Panc1 (cell line): ENCODE measurements around the gene ARHGDIB. TPM values are rescaled to one million over a fixed set of nuclear protein-coding genes. Genes with fewer than 3 reads are reported as not detected.

Experiments used
- ATAC-seq: fragments of 200-7000 bp; cut with Tn5 transposase; 2 replicates; pipeline ENCODE4 v1.9.1; 2020; ENCODE audit warnings: mild to moderate bottlenecking, moderate library complexity
- BruUV-seq: library from RNA; stranded (reverse); fragments of 400-500 nt; replicated peaks from 2 replicates; lab custom pipeline; 2021; lab: Mats Ljungman, UMichigan
- CTCF ChIA-PET: fragments of 300-600 bp; sonication (Branson Sonifier 250); formaldehyde crosslinking; loops from one replicate; lab custom pipeline; 2022; ENCODE audit warnings: antibody characterized with exemption; lab: Charles Lee
- POLR2A ChIA-PET: fragments of 300-600 bp; sonication (Branson Sonifier 250); formaldehyde crosslinking; loops from one replicate; lab custom pipeline; 2022; ENCODE audit warnings: antibody characterized with exemption; lab: Charles Lee
- DNase-seq: peaks from one replicate; pipeline ENCODE4 v3.0.0-alpha.2; 2010; ENCODE audit warnings: low read depth, low spot score
- H3K27ac ChIP-seq: 2 replicates; pipeline ENCODE4 v1.5.1; 2011; ENCODE audit warnings: mild to moderate bottlenecking, low read length, inconsistent platforms
- H3K27me3 ChIP-seq: fragments of 200-500 bp; sonication (Bioruptor generic); 2 replicates; pipeline ENCODE4 v1.6.0; 2014; ENCODE audit warnings: low read length, inconsistent platforms; ENCODE audit not compliant: control insufficient read depth, insufficient read depth
- H3K36me3 ChIP-seq: fragments of 200-500 bp; sonication (Bioruptor generic); 2 replicates; pipeline ENCODE4 v1.5.1; 2014; ENCODE audit warnings: inconsistent platforms, mild to moderate bottlenecking, low read length, moderate library complexity; ENCODE audit not compliant: control insufficient read depth, insufficient read depth
- H3K4me1 ChIP-seq: 2 replicates; pipeline ENCODE4 v1.5.1; 2011; ENCODE audit warnings: inconsistent platforms, mild to moderate bottlenecking, low read length, moderate library complexity; ENCODE audit not compliant: control insufficient read depth, insufficient read depth
- H3K4me3 ChIP-seq, 2 experiments: 2 replicates each; pipeline ENCODE4 v1.5.1; 2011 to 2012; ENCODE audit warnings: low read depth in 2 of 2, low read length in 2 of 2, mild to moderate bottlenecking in 2 of 2, inconsistent platforms in 1 of 2, moderate library complexity in 1 of 2
- H3K9me3 ChIP-seq: fragments of 200-500 bp; sonication (Bioruptor generic); 2 replicates; pipeline ENCODE4 v1.5.1; 2014; ENCODE audit warnings: low read depth, mild to moderate bottlenecking, inconsistent platforms, low read length, moderate library complexity; ENCODE audit not compliant: control insufficient read depth, insufficient read depth
- CTCF ChIP-seq: fragments of 450-650 bp; IDR thresholded peaks from 2 replicates; pipeline ENCODE4 v1.5.1; 2017; ENCODE audit warnings: mild to moderate bottlenecking
- POLR2AphosphoS5 ChIP-seq: IDR thresholded peaks from 2 replicates; pipeline ENCODE4 v1.6.1; 2012; ENCODE audit warnings: mild to moderate bottlenecking, low read depth, low read length, moderate library complexity
- REST ChIP-seq, 2 experiments: IDR thresholded peaks; 2 replicates each; pipeline ENCODE4 v1.6.1; 2011 to 2012; ENCODE audit warnings: low read depth in 2 of 2, control low read depth in 1 of 2, low read length in 1 of 2, mild to moderate bottlenecking in 1 of 2, moderate library complexity in 1 of 2; ENCODE audit not compliant: insufficient read depth in 1 of 2
- SIN3A ChIP-seq: IDR thresholded peaks from 2 replicates; pipeline ENCODE4 v1.6.1; 2012; ENCODE audit warnings: low read depth, mild to moderate bottlenecking, low read length, moderate library complexity, borderline replicate concordance; ENCODE audit not compliant: insufficient read depth
- TCF7L2 ChIP-seq: IDR thresholded peaks from 2 replicates; pipeline ENCODE4 v1.6.1; 2011; ENCODE audit warnings: mild to moderate bottlenecking, low read depth, low read length, inconsistent platforms
- in situ Hi-C: cut with HindIII; loops from 2 replicates; pipeline ENCODE4 v1.10.0; 2016; ENCODE audit warnings: low sequenced_read_pairs, low pct_unique_long_range_greater_than_20kb
- intact Hi-C: fragments of 100-400 bp; cut with micrococcal nuclease; formaldehyde crosslinking; loops from one replicate; pipeline ENCODE4 v1.10.0; 2022; ENCODE audit not compliant: unreplicated experiment
- total RNA-seq: library from RNA; stranded (reverse); gene quantifications from one replicate; pipeline ENCODE4 v1.2.1, GENCODE V29; 2021; ENCODE audit not compliant: unreplicated experiment

Gene ARHGDIB
- total RNA-seq, 1 experiment from 2014 or later, result 1.6 TPM

GRCh38 chr12:14959126-14959440 lies 2.3 kb downstream of the ARHGDIB start:
- ATAC-seq (no peak), DNase-seq (no peak)
- H3K36me3 ChIP-seq, result no peaks in the 10 kb centered on the region
- H3K4me1 ChIP-seq, result no peaks in the 10 kb centered on the region
- BruUV-seq, result no TSS peak
- CTCF ChIA-PET, result no interaction called here
- no peak overlapping the region for H3K4me3 ChIP-seq
- H3K9me3 ChIP-seq, result no peaks in the 10 kb centered on the region
- H3K27me3 ChIP-seq, result no peaks in the 10 kb centered on the region
- no peak overlapping the region for H3K27ac ChIP-seq
- intact Hi-C loops, result no loop called here
- in situ Hi-C loops, result no loop called here
- POLR2A ChIA-PET, result no interaction called here
- TF ChIP-seq CTCF (no peak), POLR2AphosphoS5 (no peak), TCF7L2 (no peak), SIN3A (no peak), REST (IDR thresholded peaks at IDR 0.05; ENCODE audit: insufficient read depth in 1 of 2, low read depth in 2 of 2, low read length in 1 of 2) (no peak)

GRCh38 chr12:14958361-14959125 lies 2.9 kb downstream of the ARHGDIB start:
- Histone ChIP-seq H3K27me3 (no peaks in the 10 kb centered on the region), H3K9me3 (no peaks in the 10 kb centered on the region), H3K4me3 (no peak overlapping the region), H3K27ac (no peak overlapping the region), H3K4me1 (no peaks in the 10 kb centered on the region), H3K36me3 (no peaks in the 10 kb centered on the region)
- no TSS peak for BruUV-seq
- no peak for TF ChIP-seq SIN3A
- POLR2A ChIA-PET, result no interaction called here
- CTCF ChIA-PET, result no interaction called here
- DNase-seq (no peak), ATAC-seq (no peak)
- intact Hi-C loops (no loop called here), in situ Hi-C loops (no loop called here)

- Histone ChIP-seq H3K27ac (no peak overlapping the region), H3K4me3 (no peak overlapping the region), H3K36me3 (no peaks in the 10 kb centered on the region), H3K4me1 (no peaks in the 10 kb centered on the region), H3K9me3 (no peaks in the 10 kb centered on the region), H3K27me3 (no peaks in the 10 kb centered on the region)
- in situ Hi-C loops, result no loop called here
- ChIA-PET POLR2A (no interaction called here), CTCF (no interaction called here)
- ATAC-seq (no peak), DNase-seq (no peak)
- TF ChIP-seq POLR2AphosphoS5, result no peak
- no peak for TF ChIP-seq SIN3A
- TF ChIP-seq CTCF, result no peak
- TF ChIP-seq REST (IDR thresholded peaks at IDR 0.05; ENCODE audit: insufficient read depth in 1 of 2, low read depth in 2 of 2, low read length in 1 of 2), result no peak
- TF ChIP-seq TCF7L2, result no peak
- no TSS peak for BruUV-seq
- intact Hi-C loops, result no loop called here
These were observed 3.7 kb downstream of the ARHGDIB start for GRCh38 chr12:14957551-14958168.
